Testis (tissue), 3 donors: ENCODE measurements around the gene FGF23. TPM values are rescaled to one million over a fixed set of nuclear protein-coding genes. Genes with fewer than 3 reads are reported as not detected.

ENCODE experiments used
- DNase-seq: peaks from one replicate; pipeline ENCODE4 v3.0.0-alpha.2; 2019
- H3K27ac ChIP-seq, 2 donors: fragments of 200-600 bp; sonication (generic); one replicate each; pipeline ENCODE4 v1.5.1; 2019
- H3K27me3 ChIP-seq: fragments of 200-600 bp; sonication (generic); one replicate; pipeline ENCODE4 v1.5.1; 2019
- H3K36me3 ChIP-seq: fragments of 200-600 bp; sonication (generic); one replicate; pipeline ENCODE4 v1.5.1; 2017; ENCODE audit warnings: low read depth; ENCODE audit errors: missing control alignments
- H3K4me1 ChIP-seq: fragments of 200-600 bp; sonication (generic); one replicate; pipeline ENCODE4 v1.5.1; 2019
- H3K4me3 ChIP-seq, 2 donors: fragments of 200-600 bp; sonication (generic); one replicate each; pipeline ENCODE4 v1.5.1; 2017 to 2019
- H3K9me3 ChIP-seq: fragments of 200-600 bp; sonication (generic); one replicate; pipeline ENCODE4 v1.5.1; 2017
- CTCF ChIP-seq, 3 experiments: fragments of 450-650 bp in 2 of 3; fragments of 200-600 bp in 1 of 3; sonication (generic) in 1 of 3; IDR thresholded peaks; one replicate each; pipeline ENCODE4 v1.5.1; 2016 to 2019; ENCODE audit warnings: antibody characterized with exemption in 3 of 3, mild to moderate bottlenecking in 2 of 3, moderate library complexity in 1 of 3
- POLR2A ChIP-seq: fragments of 450-650 bp; IDR thresholded peaks from one replicate; pipeline ENCODE4 v1.6.1; 2017; ENCODE audit warnings: antibody characterized with exemption, mild to moderate bottlenecking, moderate library complexity
- WGBS, 2 donors: methylation state at CpG; one replicate each; pipeline ENCODE4 v1.1.5; 2018; 5-methylcytosine and 5-hydroxymethylcytosine counted together
- intact Hi-C: fragments of 100-400 bp; cut with DNase I; formaldehyde crosslinking; loops from one replicate; pipeline ENCODE4 v1.15.1; 2023; ENCODE audit warnings: low total_unique reads
- polyA plus RNA-seq: library from polyadenylated mRNA; stranded (reverse); fragments of 350-450 nt; fragmentation: Illumina TruSeq; extraction: RNeasy Lipid Tissue Mini Kit (QIAGEN cat#74804); gene quantifications from one replicate; pipeline ENCODE4 v1.2.3, GENCODE V29; 2014; ENCODE audit warnings: low read depth, low replicate concordance; ENCODE audit not compliant: insufficient read depth
- total RNA-seq, 2 donors: library from RNA; depleted of rRNA; stranded (reverse); fragments of >200 nt; gene quantifications; one replicate each; pipeline ENCODE4 v1.2.3, GENCODE V29; 2016

Gene FGF23
- total and polyA plus RNA-seq, 3 donors from 2014 or later: 0.12 TPM; not detected in 2

GRCh38 chr12:4421590-4422031 is 42.1 kb upstream of the FGF23 start:
- WGBS, 2 donors: 40 to 41% methylated on average over 4 of the region's 4 CpGs
- Histone ChIP-seq H3K27me3 (no peaks in the 10 kb centered on the region), H3K36me3 (no peaks in the 10 kb centered on the region), H3K27ac (no peak overlapping the region), H3K9me3 (no peaks in the 10 kb centered on the region), H3K4me3 (no peak overlapping the region), H3K4me1 (peaks cover 5% of the 10 kb centered on the region)
- TF ChIP-seq POLR2A (no peak), CTCF (IDR thresholded peaks at IDR 0.05) (peak in 2 of 3 experiments; percentile 45 to 76)
- DNase-seq: no peak
- intact Hi-C loops: no loop called here

- H3K27ac ChIP-seq: no peak overlapping the region
Observed at GRCh38 chr12:4420138-4420670, 40.7 kb upstream of the FGF23 start.

GRCh38 chr12:4418913-4419312 is 39.4 kb upstream of the FGF23 start:
- DNase-seq: no peak
- WGBS, 2 donors: 84 to 85% methylated on average over 5 of the region's 5 CpGs
- Histone ChIP-seq H3K4me3 (no peak overlapping the region), H3K27me3 (no peaks in the 10 kb centered on the region), H3K27ac (peak overlapping the region; percentile 41 to 87), H3K4me1 (peaks cover under 1% of the 10 kb centered on the region), H3K9me3 (no peaks in the 10 kb centered on the region), H3K36me3 (no peaks in the 10 kb centered on the region)
- intact Hi-C loops: no loop called here
- no peak for TF ChIP-seq POLR2A
- TF ChIP-seq CTCF (IDR thresholded peaks at IDR 0.05): no peak

More at GRCh38 chr12:4420138-4420670, 40.7 kb upstream of the FGF23 start:
- no peak for DNase-seq
- H3K27me3 ChIP-seq: no peaks in the 10 kb centered on the region
- no peaks in the 10 kb centered on the region for H3K36me3 ChIP-seq
- H3K9me3 ChIP-seq: no peaks in the 10 kb centered on the region
- intact Hi-C loops: no loop called here
- H3K4me1 ChIP-seq: peaks cover 5% of the 10 kb centered on the region
- WGBS, 2 donors: 82 to 87% methylated on average over 5 of the region's 5 CpGs
- no peak overlapping the region for H3K4me3 ChIP-seq
- TF ChIP-seq CTCF (IDR thresholded peaks at IDR 0.05): no peak
- TF ChIP-seq POLR2A: no peak

GRCh38 chr12:4417936-4418335 is 38.4 kb upstream of the FGF23 start:
- no peaks in the 10 kb centered on the region for H3K4me1 ChIP-seq
- peak overlapping the region; percentile 41 to 87 for H3K27ac ChIP-seq
- H3K36me3 ChIP-seq: no peaks in the 10 kb centered on the region
- intact Hi-C loops: no loop called here
- no peaks in the 10 kb centered on the region for H3K9me3 ChIP-seq
- H3K4me3 ChIP-seq: no peak overlapping the region
- H3K27me3 ChIP-seq: no peaks in the 10 kb centered on the region
- WGBS, 2 donors: 32 to 43% methylated on average over 5 of the region's 5 CpGs
- TF ChIP-seq POLR2A (no peak), CTCF (IDR thresholded peaks at IDR 0.05) (no peak)
- DNase-seq: no peak

GRCh38 chr12:4417455-4417854 is 37.9 kb upstream of the FGF23 start:
- 32 to 44% methylated on average over 3 to 6 of the region's 6 CpGs for whole genome bisulfite sequencing, 2 donors
- Histone ChIP-seq H3K4me1 (no peaks in the 10 kb centered on the region), H3K36me3 (no peaks in the 10 kb centered on the region), H3K27ac (peak overlapping the region; percentile 41 to 87), H3K4me3 (no peak overlapping the region), H3K27me3 (no peaks in the 10 kb centered on the region), H3K9me3 (no peaks in the 10 kb centered on the region)
- TF ChIP-seq CTCF (IDR thresholded peaks at IDR 0.05) (no peak), POLR2A (no peak)
- DNase-seq: peak; percentile 28
- intact Hi-C loops: no loop called here
